Mucosa of gallbladder (tissue), 1 donor: ENCODE measurements around the gene TYK2. TPM values are rescaled to one million over a fixed set of nuclear protein-coding genes. Genes with fewer than 3 reads are reported as not detected.
A peak's percentile ranks its signal among the peaks of the same experiment; 100 is the strongest.
"Not testable (repeated sequence)": the region's sequence is repeated elsewhere in the genome, so short reads cannot be mapped to it uniquely, and the experiment has no call there.

Experiments
- DNase-seq: peaks from one replicate; pipeline ENCODE4 v3.0.0-alpha.2; 2020; ENCODE audit warnings: low spot score
- total RNA-seq: library from RNA; stranded (reverse); gene quantifications from one replicate; pipeline ENCODE4 v1.2.1, GENCODE V29; 2021
- donor health status: DM: no; HTN: no; CAD: no.

TYK2 gene
- total RNA-seq, 1 donor from 2014 or later = 142 TPM

DNA sequence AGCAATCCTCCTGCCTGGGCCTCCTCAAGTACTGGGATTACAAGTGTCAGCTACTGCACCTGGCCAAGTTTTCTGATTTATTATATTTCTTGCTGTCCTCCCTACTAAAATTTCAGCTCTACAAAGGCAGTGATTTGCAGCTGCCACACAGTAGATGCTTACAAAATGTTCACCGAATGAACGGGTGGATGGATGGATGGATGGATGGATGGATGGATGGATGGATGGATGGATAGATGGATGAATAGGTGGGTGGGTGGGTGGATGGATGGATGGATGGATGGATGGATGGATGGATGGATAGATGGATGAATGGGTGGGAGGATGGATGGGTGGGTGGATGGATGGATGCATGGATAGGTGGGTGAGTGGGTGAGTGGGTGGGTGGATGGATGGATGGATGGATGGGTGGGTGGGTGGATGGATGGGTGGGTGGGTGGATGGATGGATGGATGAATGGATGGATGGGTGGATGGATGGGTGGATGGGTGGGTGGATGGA lies 3.2 kb downstream of the TYK2 start:
- DNase-seq = not testable (repeated sequence)

DNA sequence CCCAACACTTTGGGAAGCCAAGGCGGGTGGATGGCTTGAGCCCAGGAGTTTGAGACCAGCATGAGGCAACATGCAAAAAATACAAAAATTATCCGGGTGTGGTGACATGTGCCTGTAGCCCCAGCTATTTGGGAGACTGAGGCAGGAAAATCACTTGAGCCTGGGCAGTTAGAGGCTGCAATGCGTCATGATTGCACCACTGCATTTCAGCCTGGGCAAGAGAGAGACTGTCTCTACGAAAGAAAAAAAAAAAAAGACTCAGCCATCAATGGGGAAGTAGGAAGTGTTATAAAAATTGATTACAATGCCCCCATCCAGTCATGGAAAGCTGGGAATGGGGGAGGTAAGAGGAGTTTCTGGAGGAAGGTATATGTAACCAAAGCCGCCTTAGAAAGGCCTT lies 5.4 kb downstream of the TYK2 start:
- DNase-seq = no peak

DNA sequence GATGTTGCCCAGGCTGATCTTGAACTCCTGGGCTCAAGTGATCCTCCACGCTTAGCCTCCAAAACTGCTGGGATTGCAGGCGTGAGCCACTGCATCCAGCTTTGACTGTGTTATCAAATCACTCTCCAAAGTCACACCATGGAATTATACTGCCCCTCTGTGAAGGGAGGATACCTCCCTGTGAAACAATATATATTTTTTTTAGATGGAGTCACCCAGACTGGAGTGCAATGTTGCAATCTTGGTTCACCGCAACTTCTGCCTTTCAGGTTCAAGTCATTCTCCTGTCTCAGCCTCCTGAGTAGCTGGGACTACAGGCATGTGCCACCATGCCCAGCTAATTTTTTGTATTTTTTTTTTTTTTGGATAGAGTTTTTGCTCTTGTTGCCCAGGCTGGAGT lies 7.7 kb downstream of the TYK2 start:
- no peak for DNase-seq

DNA sequence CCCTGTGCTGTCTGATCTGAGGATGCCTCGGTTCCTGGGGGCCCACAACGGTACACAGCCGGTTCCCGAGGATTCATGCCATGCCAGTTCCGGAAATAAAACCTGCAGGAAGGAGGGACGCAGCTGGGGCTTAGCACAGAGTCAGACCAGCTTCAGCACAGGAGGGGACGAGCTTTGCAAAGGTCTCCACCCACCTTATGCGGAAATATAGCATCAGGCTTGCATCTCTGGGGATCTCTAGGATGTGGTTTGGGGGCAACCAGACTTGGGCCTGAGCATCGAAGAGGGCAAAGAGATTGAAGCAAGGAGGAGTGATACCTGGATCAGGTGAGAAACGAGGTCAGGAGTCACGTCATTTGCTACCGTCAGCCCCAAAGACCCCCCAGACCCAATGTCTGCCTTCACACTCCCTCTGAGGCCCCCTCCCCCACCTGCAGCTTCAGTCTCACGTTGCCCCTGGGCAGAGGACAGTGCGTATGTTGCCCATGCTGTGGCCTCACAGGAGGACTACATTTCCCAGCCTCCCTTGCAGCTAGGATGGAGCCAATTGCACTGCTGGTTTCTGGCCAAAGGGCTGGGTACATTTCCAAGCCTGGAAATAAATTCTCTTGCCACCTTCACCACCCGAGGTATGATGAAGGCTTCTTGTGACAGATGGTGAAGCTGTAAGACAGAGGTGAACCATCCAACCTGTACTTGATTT lies 12.1 kb downstream of the TYK2 start:
- DNase-seq = no peak

DNA sequence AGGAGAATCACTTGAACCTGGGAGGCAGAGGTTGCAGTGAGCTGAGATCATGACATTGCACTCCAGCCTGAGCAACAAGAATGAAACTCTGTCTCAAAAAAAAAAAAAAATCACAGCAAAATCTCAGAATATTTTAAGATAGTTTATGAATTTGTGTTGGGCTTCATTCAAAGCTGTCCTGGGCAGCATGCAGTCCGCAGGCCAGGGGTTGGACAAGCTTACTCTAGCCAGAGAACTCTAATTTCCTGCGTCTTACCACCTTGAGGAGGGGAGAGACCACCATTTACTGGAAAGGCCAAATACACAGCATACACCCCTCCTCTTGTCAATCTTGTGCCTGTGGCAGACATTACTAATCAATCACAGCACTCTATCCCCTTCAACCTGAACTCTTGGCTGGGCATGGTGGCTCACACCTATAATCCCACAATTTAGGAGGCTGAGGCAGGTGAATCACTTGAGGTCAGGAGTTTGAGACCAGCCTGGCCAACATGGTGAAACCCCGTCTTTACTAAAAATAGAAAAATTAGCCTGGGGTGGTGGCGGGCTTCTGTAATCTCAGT lies 13.3 kb downstream of the TYK2 start:
- DNase-seq = not testable (repeated sequence)

DNA sequence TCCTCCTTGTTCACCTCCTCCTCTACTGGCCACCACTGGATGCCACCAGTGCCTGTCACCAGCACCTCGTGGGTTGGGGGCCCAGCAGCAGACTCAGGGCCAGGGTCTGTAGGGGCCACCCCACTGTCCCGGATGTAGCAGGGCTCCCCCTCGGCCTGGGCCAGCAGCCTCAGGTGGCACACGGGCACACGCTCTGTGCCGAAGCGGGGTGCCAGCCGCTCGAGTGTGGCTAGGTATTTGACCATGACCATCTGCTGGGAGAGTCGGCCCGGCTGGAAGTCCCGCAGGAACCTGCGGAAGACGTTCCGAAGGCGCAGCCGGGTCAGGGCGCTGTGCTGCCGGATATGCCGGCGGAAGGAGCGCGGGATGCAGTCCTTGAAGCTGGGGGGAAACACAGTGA lies 14.9 kb downstream of the TYK2 start:
- no peak for DNase-seq

DNA sequence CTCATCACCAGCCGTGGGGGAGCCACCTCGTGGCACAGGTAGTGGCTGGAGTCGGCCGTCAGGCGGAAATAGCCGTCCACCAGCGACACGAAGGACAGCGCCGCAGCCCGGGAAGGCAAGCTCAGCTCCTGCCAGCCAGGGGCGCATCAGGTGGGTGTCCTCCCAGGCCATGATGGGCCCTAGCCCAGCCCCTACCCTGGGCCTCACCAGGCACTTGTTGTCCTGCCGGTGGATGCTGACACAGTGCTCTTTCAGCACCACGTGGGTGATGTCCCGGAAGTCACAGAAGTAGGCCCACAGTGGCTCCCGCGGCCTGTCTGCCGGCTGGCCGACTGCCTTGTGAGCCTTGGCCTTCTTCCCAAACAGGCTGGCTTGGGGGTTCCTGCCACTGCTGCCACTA lies 15.7 kb downstream of the TYK2 start:
- no peak for DNase-seq

DNA sequence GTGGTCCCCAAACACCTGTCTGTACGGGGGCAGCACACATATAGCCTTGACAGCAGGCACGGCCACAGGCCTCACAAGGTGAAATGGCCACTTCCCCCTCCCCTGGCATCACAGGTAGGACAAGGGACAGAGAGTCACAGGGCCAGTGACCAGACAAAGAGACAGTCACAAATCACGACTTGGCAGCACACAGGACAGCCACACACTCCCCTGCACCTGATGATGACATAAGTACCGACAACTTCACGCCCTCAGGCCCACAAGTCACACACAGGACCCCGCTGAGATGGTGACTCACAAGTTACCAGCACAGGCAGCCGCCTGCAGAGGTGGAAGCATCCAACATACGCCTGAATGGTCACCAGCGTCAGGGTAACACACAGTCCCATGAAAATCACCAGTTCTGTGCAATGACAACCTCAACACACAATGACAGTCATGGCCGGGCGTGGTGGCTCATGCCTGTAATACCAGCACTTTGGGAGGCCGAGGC lies 16.5 kb downstream of the TYK2 start:
- DNase-seq = no peak

DNA sequence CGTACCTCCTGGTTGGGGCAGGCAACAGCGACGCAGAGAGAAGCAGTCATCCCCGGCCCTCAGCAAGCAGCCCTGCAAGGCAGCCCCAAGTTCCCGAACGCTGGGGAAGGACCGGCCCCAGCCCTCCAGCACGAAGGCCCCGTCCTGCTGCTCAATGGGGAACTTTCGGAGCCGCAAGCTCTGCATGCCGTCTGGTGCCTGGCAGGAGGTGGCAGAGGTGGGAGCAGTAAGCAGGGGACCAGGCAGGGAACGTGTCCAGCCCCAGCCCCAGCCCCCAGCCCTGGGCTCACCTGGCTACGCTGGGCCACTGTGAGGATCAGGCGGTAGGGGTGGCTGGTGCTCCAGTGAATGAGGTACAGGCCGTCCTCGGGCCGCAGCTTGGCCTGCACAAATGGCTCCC lies 18.1 kb downstream of the TYK2 start:
- DNase-seq = no peak

DNA sequence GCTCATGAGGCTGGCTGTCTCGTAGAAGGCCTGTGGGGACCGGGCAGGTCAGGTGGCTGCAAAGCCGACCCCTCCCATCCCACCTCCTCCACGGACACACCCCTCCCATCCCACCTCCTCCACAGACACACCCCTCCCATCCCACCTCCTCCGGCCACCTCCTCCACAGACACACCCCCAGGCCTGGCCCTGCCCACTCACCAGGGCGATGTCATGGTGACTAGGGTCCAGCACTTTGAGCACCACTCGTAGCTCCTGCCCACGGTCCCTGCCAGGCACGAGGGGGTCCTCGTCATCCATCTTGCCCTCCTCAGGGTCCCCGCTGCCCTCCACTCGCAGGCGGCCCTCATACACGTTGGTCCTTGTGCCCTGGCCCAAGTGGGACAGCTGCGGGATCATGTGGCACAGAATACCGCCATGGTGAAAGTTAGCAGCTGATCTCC lies 18.8 kb downstream of the TYK2 start:
- no peak for DNase-seq

DNA sequence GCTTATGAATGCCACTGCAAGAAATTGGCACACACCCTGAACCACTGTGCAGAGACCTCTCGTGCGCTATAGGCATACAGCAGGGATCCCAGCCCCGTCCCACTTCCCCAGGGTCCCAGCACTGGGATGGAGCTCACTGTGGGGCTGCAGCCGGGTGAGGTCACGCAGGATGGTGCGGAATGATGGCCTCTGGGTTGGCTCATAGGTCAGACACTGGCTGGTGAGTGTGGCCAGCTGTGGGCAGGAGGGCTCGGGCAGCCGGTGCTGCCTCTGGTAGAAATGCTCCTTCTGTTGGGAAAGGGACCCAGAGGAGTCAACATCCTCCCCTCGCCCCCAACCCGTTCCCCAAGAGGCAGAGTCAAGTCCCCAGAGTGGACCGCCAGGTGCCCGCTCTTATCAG lies 23.9 kb downstream of the TYK2 start:
- DNase-seq = no peak

DNA sequence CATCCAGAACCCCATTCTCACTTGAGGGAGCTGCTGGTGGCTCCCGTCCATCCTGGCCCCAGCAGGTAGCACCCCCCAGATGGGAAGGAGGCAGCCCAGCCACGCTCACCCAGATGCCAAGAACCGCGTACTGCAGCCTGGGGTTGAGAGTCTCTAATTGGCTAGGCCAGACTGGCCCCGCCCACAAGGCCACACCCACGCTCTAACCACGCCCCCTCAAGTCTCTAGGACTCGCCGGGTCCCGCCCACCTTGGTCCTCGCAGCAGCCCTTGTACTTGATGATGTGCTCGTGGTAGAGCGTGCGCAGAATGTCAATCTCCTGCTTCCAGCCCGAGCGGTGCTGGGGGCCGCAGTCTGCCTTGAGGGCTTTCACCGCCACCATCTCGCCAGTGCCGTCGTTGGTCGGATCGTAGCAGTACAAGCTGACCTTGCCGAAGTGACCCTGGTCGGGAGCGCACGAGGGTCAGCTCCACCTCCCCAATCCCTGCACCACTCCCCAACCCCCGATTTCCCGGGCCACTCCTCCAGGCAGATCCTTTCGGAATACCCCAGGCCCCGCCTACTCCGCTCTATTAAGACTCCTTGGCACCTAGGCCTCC lies 26.5 kb downstream of the TYK2 start:
- no peak for DNase-seq

DNA sequence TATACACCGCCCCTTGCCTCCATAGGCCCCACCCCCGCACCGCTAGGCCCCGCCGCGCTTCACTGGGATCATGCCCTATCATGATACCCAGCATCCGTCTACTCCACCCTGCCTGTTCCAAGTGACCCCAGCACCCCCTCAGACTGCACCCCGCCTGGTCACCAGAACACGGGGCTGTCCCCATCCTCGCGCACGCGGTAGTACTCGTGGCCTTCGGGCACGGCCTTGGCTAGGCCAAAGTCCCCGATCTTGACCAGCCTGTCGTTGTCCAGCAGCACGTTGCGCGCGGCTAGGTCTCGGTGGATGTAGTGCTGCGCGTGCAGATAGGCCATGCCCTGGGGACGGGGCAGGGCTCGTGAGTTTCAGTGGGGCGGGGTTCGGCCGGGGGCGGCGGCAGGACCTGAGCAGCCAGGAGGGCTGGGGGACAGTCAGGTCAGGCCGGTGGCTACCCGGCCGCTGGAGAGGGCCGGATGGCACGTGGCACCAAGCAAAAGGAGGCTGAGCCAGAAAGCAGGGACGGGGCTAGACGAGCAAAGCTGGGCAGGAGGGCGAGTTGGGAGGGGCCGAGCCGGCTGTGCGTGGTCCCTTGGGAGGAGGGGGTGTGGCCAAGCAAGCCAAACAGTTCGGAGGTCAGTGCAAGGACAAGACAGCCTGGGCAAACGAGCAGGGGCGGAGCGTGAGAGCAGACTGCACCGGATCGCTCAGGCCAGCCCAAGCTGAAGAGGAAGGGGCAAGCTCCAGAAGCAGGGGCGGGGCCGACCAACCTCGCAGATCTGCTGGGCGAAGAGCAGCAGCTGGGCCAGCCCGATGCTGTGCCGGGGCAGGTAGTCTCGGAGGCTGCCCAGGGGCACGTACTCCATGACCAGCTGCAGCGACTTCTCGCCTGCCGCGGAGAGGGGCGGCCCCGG lies 27.4 kb downstream of the TYK2 start:
- DNase-seq = peak; percentile 25

DNA sequence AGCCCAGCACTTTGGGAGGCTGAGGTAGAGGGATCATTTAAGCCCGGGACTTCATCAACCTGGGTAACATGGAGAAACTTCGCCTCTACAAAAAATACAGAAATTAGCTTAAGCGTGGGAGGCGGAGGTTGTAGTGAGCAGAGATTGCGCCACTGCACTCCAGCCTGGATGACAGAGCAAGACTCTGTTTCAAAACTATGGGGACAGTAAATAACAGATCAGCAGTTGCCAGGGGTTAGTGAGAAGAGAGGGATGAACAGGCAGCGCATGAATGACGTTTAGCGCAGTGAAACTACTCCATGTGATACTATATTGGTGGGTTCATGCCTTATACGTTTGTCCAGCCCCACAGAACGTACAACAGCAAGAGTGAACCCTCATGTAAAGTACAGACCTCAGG lies 33.9 kb downstream of the TYK2 start:
- DNase-seq = no peak

DNA sequence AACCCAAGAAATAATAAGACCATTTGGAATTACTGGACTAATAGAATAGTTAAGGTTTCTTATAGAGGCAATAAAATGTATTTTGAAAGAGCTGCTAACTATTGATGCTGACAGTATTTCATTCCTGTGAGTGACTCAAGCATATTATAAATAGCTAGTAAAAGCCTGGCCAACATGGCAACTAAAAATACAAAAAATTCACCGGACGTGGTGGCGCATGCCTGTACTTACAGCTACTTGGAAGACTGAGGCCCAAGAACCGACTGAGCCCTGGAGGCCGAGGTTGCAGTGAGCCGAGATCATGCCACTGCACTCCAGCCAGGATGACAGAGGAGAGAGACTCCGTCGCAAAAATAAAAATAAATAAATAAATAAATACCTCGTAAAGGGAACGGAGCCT lies 35.6 kb downstream of the TYK2 start:
- DNase-seq = no peak

DNA sequence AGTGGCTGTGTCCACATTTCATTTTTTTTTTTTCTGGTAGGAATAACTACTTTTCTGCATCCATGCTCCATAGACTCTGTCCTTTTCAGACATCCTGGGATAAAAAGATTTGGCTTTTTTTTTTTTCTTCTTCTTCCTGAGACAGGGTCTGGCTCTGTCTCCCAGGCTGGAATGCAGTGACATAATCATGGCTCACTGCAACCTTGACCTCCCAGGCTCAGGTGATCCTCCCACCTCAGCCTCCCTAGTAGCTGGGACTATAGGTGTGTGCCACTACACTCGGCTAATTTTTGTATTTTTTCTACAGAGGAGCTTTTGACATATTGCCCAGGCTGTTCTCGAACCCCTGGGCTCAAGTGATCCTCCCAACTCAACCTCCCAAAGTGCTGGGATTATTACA lies 36.9 kb downstream of the TYK2 start:
- DNase-seq = no peak

DNA sequence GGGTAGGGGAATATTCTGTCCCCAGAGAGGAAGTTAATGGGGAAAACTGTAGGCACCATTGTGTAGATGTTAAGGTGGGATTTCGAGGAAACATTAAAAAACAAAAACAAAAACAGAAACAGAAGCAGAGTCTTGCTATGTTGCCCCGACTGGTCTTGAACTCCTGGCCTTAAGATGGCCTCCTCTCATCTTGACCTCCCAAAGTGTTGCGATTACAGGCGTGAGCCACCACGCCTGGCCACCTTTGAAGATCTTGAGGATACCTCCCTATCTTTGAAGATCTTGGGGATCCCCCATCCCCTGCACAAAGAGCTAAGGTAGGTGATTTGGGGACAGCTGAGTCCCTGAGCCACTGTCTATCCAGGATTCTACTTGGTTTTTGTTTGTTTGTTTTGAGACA lies 40.4 kb downstream of the TYK2 start:
- DNase-seq = no peak

DNA sequence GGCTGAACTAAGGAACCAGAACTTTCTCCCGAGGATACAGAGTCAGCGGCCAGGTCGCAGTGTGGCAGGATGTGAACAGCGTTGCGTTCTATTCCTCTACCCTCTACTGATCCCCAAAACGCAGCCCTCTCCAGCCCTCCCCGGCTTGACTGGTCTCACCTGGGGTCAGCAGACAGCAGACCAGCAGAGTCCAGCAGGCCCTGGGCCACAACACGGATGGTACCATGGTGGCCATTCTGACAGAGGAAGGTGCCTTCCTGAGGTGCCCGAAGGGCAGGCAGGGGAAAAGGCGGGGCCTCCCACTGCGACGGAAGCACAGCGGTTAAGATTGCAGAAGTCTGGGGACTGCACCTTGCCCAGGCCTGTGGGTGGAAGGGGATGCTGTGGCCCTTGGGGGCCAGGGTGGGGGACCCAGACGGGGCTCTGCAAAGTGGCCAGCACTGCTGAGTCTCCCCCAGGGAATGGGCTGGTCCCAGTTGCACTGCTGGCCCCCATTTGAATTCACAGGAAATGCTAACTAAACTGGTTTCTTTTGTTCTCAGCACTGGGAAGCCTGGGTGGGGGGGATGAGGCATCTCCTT lies 40.9 kb downstream of the TYK2 start, which contains the start of gene ICAM3:
ICAM3 (minus strand) TSS at position 245 of the 581 bp plus-strand sequence; CDS start at position 235, 10 bp downstream.
- DNase-seq = no peak

DNA sequence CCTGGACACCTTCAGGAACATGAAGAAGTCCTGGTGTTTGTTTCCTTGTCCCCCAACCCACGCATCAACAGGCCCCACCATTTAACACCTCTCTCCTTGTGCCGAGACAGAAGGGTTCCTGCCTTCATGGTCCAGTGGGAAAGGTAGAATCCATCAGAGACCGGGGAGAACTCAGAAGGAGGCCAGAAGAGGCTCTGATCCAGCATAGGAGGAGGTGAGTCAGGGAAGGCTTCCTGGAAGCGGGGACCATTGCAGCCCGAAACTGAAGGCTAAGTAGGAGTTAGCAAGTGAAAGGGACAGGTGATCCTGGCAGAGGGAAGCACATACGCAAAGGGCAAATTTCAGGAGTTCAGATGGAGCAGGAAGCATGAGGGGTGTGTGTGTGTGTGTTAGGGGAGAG lies 41.4 kb downstream of the TYK2 start:
- DNase-seq = no peak

DNA sequence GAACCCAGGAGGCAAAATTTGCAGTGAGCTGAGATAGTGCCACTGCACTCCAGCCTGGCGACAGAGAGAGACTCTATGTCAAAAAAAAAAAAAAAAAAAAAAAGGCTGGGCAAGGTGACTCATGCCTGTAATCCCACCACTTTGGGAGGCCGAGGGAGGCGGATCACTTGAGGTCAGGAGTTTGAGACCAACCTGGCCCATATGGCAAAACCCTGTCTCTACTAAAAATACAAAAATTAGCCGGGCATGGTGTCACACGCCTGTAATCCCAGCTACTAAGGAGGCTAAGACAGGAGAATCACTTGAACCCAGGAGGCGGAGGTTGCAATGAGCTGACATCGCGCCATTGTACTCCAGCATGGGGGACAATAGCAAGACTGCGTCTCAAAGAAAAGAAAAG lies 43.6 kb downstream of the TYK2 start:
- not testable (repeated sequence) for DNase-seq

DNA sequence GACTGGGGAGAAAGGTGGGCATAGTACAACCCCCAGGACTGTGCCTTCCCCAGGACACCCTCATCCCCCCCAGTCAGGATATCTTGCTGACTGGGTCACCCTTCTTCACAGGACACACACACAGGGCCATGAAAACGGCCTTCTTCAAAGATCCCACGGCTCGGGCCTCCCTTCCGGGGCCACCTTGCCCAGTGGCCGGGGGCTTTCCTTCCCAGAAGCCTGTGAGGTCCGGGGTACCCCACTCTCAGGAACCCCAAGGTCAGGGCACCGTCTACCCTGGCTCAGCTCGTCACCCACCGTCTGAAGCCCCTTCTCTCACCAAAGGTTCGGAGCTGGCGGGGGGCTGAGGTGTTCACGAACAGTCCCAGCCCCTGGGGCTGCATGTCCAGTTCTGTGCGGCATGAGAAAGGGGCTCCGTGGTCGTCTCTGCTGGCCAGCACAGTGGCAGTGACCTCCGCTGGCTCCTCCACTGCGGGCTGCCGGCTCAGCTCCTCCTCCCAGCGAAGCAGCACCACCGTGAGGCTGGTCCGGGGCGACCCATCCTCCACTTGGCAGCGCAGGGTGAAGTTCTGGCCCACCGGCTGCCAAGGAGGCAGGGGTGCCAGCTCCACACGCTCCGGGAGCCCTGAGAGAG lies 44.9 kb downstream of the TYK2 start:
- no peak for DNase-seq
